A673 (cell line): ENCODE results near the gene FBXL17. TPM values are rescaled to one million over a fixed set of nuclear protein-coding genes. Genes with fewer than 3 reads are reported as not detected.

Source experiments
- BruUV-seq: library from RNA; stranded (reverse); fragments of 400-500 nt; replicated peaks from 2 replicates; lab custom pipeline; 2021; lab: Mats Ljungman, UMichigan
- CTCF ChIA-PET: fragments of 300-600 bp; sonication (Branson Sonifier 250); formaldehyde crosslinking; loops from one replicate; lab custom pipeline; 2022; ENCODE audit warnings: antibody characterized with exemption; lab: Charles Lee
- POLR2A ChIA-PET: fragments of 300-600 bp; sonication (Branson Sonifier 250); formaldehyde crosslinking; loops from one replicate; lab custom pipeline; 2022; ENCODE audit warnings: antibody characterized with exemption; ENCODE audit not compliant: low non-redundant PET; lab: Charles Lee
- DNase-seq: peaks from one replicate; pipeline ENCODE4 v3.0.0-alpha.2; 2015; ENCODE audit warnings: low spot score
- H3K27ac ChIP-seq: fragments of 200-600 bp; sonication (generic); 2 replicates; pipeline ENCODE4 v1.5.1; 2016; ENCODE audit warnings: mixed run types, low read depth, mild to moderate bottlenecking, mixed read lengths, antibody characterized with exemption, low read length; ENCODE audit not compliant: poor library complexity, severe bottlenecking
- H3K27me3 ChIP-seq: fragments of 200-600 bp; sonication (generic); replicated peaks from 2 replicates; pipeline ENCODE4 v1.6.1; 2017; ENCODE audit warnings: mixed run types, low read depth, mild to moderate bottlenecking, mixed read lengths, antibody characterized with exemption, low read length; ENCODE audit not compliant: insufficient read depth, poor library complexity
- H3K36me3 ChIP-seq: fragments of 200-600 bp; sonication (generic); 2 replicates; pipeline ENCODE4 v1.6.1; 2016; ENCODE audit warnings: mixed run types, mild to moderate bottlenecking, mixed read lengths, antibody characterized with exemption, low read length; ENCODE audit not compliant: insufficient read depth, poor library complexity, severe bottlenecking
- H3K4me1 ChIP-seq: fragments of 200-600 bp; sonication (generic); 2 replicates; pipeline ENCODE4 v1.6.1; 2017; ENCODE audit warnings: mixed run types, mild to moderate bottlenecking, mixed read lengths, antibody characterized with exemption, low read length; ENCODE audit not compliant: insufficient read depth, poor library complexity, severe bottlenecking
- H3K4me3 ChIP-seq: fragments of 200-600 bp; sonication (generic); 2 replicates; pipeline ENCODE4 v1.5.1; 2016; ENCODE audit warnings: low read depth, mixed run types, mild to moderate bottlenecking, mixed read lengths, low read length; ENCODE audit not compliant: poor library complexity, severe bottlenecking
- H3K9me3 ChIP-seq: fragments of 200-600 bp; sonication (generic); 2 replicates; pipeline ENCODE4 v1.6.1; 2016; ENCODE audit warnings: mixed run types, low read depth, mild to moderate bottlenecking, mixed read lengths, antibody characterized with exemption, low read length; ENCODE audit not compliant: poor library complexity, severe bottlenecking
- CTCF ChIP-seq: fragments of 300-800, 200-600 bp; sonication (generic); conservative IDR thresholded peaks from 2 replicates; pipeline ENCODE4 v1.5.1; 2017; ENCODE audit warnings: low read depth, mild to moderate bottlenecking, antibody characterized with exemption, low read length, moderate library complexity, mixed read lengths
- EZH2 ChIP-seq: fragments of 200-600 bp; sonication (generic); IDR thresholded peaks from 2 replicates; pipeline ENCODE4 v1.6.1; 2017; ENCODE audit warnings: borderline replicate concordance, low read depth, mild to moderate bottlenecking, mixed read lengths, antibody characterized with exemption, low read length; ENCODE audit not compliant: poor library complexity, severe bottlenecking
- intact Hi-C: fragments of 100-400 bp; cut with micrococcal nuclease; formaldehyde crosslinking; loops from one replicate; pipeline ENCODE4 v1.10.0; 2022; ENCODE audit not compliant: unreplicated experiment
- total RNA-seq: library from RNA; stranded (reverse); gene quantifications from 2 replicates; pipeline ENCODE4 v1.2.3, GENCODE V29; 2021

Gene FBXL17
- total RNA-seq, 1 experiment from 2014 or later, result 5.7 TPM

- Histone ChIP-seq H3K36me3 (no peaks in the 10 kb centered on the region), H3K9me3 (no peaks in the 10 kb centered on the region), H3K4me1 (no peaks in the 10 kb centered on the region), H3K4me3 (no peak overlapping the region), H3K27me3 (no peaks in the 10 kb centered on the region), H3K27ac (no peak overlapping the region)
- POLR2A ChIA-PET, result no interaction called here
- no peak for DNase-seq
- intact Hi-C loops, result no loop called here
- TF ChIP-seq EZH2, result no peak
- TF ChIP-seq CTCF, result no peak
- BruUV-seq, result no TSS peak
- CTCF ChIA-PET, result no interaction called here
These were observed 287.1 kb downstream of the FBXL17 start for GRCh38 chr5:108094800-108095199.

GRCh38 chr5:108093186-108093585, 288.7 kb downstream of the FBXL17 start:
- CTCF ChIA-PET, result no interaction called here
- TF ChIP-seq CTCF (peak; percentile 73), EZH2 (no peak)
- Histone ChIP-seq H3K27me3 (no peaks in the 10 kb centered on the region), H3K27ac (no peak overlapping the region), H3K4me1 (no peaks in the 10 kb centered on the region), H3K9me3 (no peaks in the 10 kb centered on the region), H3K36me3 (no peaks in the 10 kb centered on the region), H3K4me3 (no peak overlapping the region)
- POLR2A ChIA-PET, result no interaction called here
- intact Hi-C loops, result no loop called here
- no TSS peak for BruUV-seq
- peak; percentile 41 for DNase-seq

DNA sequence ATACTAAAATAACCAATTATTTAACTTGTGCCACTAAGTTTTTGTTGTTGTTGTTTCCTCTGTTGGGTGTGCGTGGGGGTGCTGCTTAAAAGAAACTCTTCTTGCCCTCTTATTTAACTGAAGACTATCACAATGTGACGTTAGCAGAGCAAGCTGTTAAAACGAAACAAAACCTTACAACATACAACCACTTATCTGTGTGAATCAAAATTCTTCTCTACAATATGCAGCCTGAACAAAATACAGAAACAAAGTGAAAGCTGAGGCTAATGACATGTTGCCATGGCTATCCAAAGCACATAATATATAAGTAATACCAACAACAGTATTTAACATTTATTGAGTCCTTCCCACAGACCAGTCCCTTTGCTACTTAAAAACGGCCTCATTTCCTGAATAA, 291.0 kb downstream of the FBXL17 start:
- no peak for TF ChIP-seq EZH2
- no peak for TF ChIP-seq CTCF
- intact Hi-C loops, result no loop called here
- no peak overlapping the region for H3K27ac ChIP-seq
- no peak for DNase-seq
- CTCF ChIA-PET, result no interaction called here
- H3K4me1 ChIP-seq, result no peaks in the 10 kb centered on the region
- no peaks in the 10 kb centered on the region for H3K36me3 ChIP-seq
- H3K27me3 ChIP-seq, result no peaks in the 10 kb centered on the region
- POLR2A ChIA-PET, result no interaction called here
- BruUV-seq, result no TSS peak
- no peak overlapping the region for H3K4me3 ChIP-seq
- H3K9me3 ChIP-seq, result no peaks in the 10 kb centered on the region
